Activated CD4-positive, alpha-beta T cell treated with anti-CD3 and anti-CD28 coated beads for 4 hours (primary cell): Measurements from ENCODE around the gene LGALS3BP.

Source experiments
- DNase-seq, 2 donors: peaks; one replicate each; pipeline ENCODE4 v3.0.0-alpha.2; 2020

LGALS3BP gene

GRCh38 chr17:78934681-78935418 lies 44.9 kb downstream of the LGALS3BP start:
- DNase-seq: no peak

- DNase-seq: no peak
Measured at GRCh38 chr17:78933959-78934568, 45.7 kb downstream of the LGALS3BP start.

- peak in 1 of 2 donors; percentile 44 for DNase-seq
Measured at GRCh38 chr17:78933025-78933958, 46.4 kb downstream of the LGALS3BP start.

GRCh38 chr17:78929908-78930775 lies 49.6 kb downstream of the LGALS3BP start:
- no peak for DNase-seq

GRCh38 chr17:78925662-78926555 lies 53.8 kb downstream of the LGALS3BP start:
- no peak for DNase-seq

- peak; percentile 63 to 66 for DNase-seq
Measured at GRCh38 chr17:78925234-78925633, 54.5 kb downstream of the LGALS3BP start, which contains the start of gene TIMP2. TIMP2 (minus strand) TSS chr17:78925387; CDS start chr17:78925088, 299 bp downstream.

GRCh38 chr17:78924481-78925151 lies 55.1 kb downstream of the LGALS3BP start:
- DNase-seq: no peak

- DNase-seq: peak; percentile 48 to 54
Measured at GRCh38 chr17:78923660-78924453, 55.9 kb downstream of the LGALS3BP start.

GRCh38 chr17:78922816-78923498 lies 56.8 kb downstream of the LGALS3BP start:
- DNase-seq: no peak

GRCh38 chr17:78921437-78921971 lies 58.2 kb downstream of the LGALS3BP start:
- no peak for DNase-seq
